Vagina (tissue), 2 donors: ENCODE measurements around the gene LTK. TPM values are rescaled to one million over a fixed set of nuclear protein-coding genes. Genes with fewer than 3 reads are reported as not detected.

ENCODE experiments used
- DNase-seq, 2 donors: peaks; one replicate each; pipeline ENCODE4 v3.0.0-alpha.2; 2017; ENCODE audit errors: extremely low spot score in 2 of 2
- H3K27ac ChIP-seq: fragments of 200-600 bp; sonication (generic); one replicate; pipeline ENCODE4 v1.5.1; 2019
- H3K27me3 ChIP-seq: fragments of 200-600 bp; sonication (generic); one replicate; pipeline ENCODE4 v1.5.1; 2019
- H3K36me3 ChIP-seq, 2 donors: fragments of 200-600 bp; sonication (generic); one replicate each; pipeline ENCODE4 v1.5.1; 2017 to 2019
- H3K4me1 ChIP-seq: fragments of 200-600 bp; sonication (generic); one replicate; pipeline ENCODE4 v1.5.1; 2019
- H3K4me3 ChIP-seq, 2 donors: fragments of 200-600 bp; sonication (generic); 1 replicate in 1 of 2; 2 replicates in 1 of 2; pipeline ENCODE4 v1.5.1; 2016 to 2019
- H3K9me3 ChIP-seq: fragments of 200-600 bp; sonication (generic); one replicate; pipeline ENCODE4 v1.5.1; 2019
- POLR2A ChIP-seq, 2 donors: fragments of 450-650 bp; IDR thresholded peaks; one replicate each; pipeline ENCODE4 v1.6.1; 2017; ENCODE audit warnings: antibody characterized with exemption in 2 of 2, mild to moderate bottlenecking in 2 of 2, moderate library complexity in 2 of 2
- POLR2AphosphoS5 ChIP-seq, 2 donors: sonication (generic); formaldehyde crosslinking; IDR thresholded peaks; one replicate each; pipeline ENCODE4 v1.9.0; 2017; ENCODE audit warnings: antibody characterized with exemption in 2 of 2, mild to moderate bottlenecking in 2 of 2, low read depth in 1 of 2; ENCODE audit not compliant: insufficient read depth in 1 of 2
- intact Hi-C: fragments of 100-400 bp; cut with DNase I; formaldehyde crosslinking; loops from one replicate; pipeline ENCODE4 v1.15.1; 2023
- total RNA-seq: library from RNA; depleted of rRNA; stranded (reverse); fragments of >200 nt; gene quantifications from one replicate; pipeline ENCODE4 v1.2.3, GENCODE V29; 2016
- TF ChIP-seq, protein P1 (sequence below), 3 experiments: fragments of 450-650 bp in 2 of 3; fragments of 200-600 bp in 1 of 3; sonication (generic) in 1 of 3; IDR thresholded peaks; one replicate each; pipeline ENCODE4 v1.5.1; 2017 to 2019; ENCODE audit warnings: antibody characterized with exemption in 3 of 3, mild to moderate bottlenecking in 2 of 3, moderate library complexity in 2 of 3

Gene LTK
- total RNA-seq, 1 donor from 2014 or later: 1.5 TPM

DNA sequence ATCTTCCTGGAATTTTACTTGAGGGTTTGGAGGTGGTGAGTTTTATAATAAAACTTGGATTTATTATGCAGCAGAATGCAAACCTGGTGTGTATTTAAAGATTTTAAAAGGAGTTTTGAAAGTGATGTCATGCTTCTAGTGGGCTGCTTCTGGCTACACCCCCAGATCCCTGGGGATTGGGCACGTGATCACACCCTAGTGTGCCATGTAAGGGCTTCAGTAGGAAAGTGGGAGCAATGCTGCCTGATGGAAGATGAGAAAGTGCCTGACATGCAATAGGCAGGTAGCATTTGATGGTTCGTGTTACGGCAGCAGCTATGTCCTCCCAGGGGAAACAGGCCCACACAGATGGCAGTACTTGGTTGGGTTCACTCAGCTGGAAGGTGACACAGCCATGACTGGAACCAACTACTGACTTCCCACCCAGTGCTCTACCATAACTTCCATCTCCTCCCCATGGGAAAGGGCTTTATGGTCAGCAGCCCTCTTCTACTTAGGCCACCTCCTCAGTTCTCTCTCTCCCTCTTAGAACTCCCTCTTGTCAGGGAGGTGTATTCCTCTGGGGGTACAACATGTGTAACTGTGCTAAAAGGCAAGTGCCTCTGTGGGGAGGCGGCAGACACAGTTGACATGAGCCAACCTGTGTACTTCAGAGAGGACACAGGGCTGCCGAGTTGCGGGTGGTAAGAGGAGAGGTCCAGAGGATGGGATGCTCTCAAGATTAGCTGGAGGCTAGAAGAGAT is 14.3 kb downstream of the LTK start:
- intact Hi-C loops: no loop called here
- no peak for DNase-seq
- no peaks in the 10 kb centered on the region for H3K9me3 ChIP-seq
- no peaks in the 10 kb centered on the region for H3K27me3 ChIP-seq
- H3K4me3 ChIP-seq: no peak overlapping the region
- peaks cover 40% of the 10 kb centered on the region for H3K4me1 ChIP-seq
- TF ChIP-seq POLR2AphosphoS5 (IDR thresholded peaks at IDR 0.05; ENCODE audit: insufficient read depth in 1 of 2, low read depth in 1 of 2) (no peak), POLR2A (IDR thresholded peaks at IDR 0.05) (no peak)
- no peak overlapping the region for H3K27ac ChIP-seq
- H3K36me3 ChIP-seq: no peaks in the 10 kb centered on the region

DNA sequence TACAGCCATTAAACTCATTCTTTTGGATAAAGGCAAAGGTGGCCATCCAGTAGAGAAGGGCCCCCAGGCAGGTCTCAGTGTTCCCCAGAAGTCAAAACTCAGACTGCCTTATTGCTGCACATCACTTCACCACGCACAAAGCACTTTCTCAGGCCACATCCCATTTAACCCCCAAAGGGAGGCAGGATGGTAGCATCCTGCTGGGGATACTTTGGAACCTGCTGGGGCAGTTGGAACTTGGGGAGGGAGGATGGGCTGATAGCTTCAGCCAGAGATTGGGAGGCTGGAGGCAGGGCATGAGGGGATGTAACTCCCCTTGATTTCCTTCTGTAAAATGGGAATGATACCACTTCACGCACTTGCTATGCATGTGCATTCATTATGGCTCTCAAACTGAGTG is 15.0 kb downstream of the LTK start:
- Histone ChIP-seq H3K9me3 (no peaks in the 10 kb centered on the region), H3K27ac (no peak overlapping the region), H3K27me3 (no peaks in the 10 kb centered on the region), H3K36me3 (no peaks in the 10 kb centered on the region), H3K4me3 (no peak overlapping the region), H3K4me1 (peaks cover 44% of the 10 kb centered on the region)
- intact Hi-C loops: no loop called here
- no peak for TF ChIP-seq POLR2AphosphoS5 (IDR thresholded peaks at IDR 0.05; ENCODE audit: insufficient read depth in 1 of 2, low read depth in 1 of 2)
- no peak for TF ChIP-seq POLR2A (IDR thresholded peaks at IDR 0.05)
- TF ChIP-seq, protein P1, sequence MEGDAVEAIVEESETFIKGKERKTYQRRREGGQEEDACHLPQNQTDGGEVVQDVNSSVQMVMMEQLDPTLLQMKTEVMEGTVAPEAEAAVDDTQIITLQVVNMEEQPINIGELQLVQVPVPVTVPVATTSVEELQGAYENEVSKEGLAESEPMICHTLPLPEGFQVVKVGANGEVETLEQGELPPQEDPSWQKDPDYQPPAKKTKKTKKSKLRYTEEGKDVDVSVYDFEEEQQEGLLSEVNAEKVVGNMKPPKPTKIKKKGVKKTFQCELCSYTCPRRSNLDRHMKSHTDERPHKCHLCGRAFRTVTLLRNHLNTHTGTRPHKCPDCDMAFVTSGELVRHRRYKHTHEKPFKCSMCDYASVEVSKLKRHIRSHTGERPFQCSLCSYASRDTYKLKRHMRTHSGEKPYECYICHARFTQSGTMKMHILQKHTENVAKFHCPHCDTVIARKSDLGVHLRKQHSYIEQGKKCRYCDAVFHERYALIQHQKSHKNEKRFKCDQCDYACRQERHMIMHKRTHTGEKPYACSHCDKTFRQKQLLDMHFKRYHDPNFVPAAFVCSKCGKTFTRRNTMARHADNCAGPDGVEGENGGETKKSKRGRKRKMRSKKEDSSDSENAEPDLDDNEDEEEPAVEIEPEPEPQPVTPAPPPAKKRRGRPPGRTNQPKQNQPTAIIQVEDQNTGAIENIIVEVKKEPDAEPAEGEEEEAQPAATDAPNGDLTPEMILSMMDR (IDR thresholded peaks at IDR 0.05): no peak
- no peak for DNase-seq

DNA sequence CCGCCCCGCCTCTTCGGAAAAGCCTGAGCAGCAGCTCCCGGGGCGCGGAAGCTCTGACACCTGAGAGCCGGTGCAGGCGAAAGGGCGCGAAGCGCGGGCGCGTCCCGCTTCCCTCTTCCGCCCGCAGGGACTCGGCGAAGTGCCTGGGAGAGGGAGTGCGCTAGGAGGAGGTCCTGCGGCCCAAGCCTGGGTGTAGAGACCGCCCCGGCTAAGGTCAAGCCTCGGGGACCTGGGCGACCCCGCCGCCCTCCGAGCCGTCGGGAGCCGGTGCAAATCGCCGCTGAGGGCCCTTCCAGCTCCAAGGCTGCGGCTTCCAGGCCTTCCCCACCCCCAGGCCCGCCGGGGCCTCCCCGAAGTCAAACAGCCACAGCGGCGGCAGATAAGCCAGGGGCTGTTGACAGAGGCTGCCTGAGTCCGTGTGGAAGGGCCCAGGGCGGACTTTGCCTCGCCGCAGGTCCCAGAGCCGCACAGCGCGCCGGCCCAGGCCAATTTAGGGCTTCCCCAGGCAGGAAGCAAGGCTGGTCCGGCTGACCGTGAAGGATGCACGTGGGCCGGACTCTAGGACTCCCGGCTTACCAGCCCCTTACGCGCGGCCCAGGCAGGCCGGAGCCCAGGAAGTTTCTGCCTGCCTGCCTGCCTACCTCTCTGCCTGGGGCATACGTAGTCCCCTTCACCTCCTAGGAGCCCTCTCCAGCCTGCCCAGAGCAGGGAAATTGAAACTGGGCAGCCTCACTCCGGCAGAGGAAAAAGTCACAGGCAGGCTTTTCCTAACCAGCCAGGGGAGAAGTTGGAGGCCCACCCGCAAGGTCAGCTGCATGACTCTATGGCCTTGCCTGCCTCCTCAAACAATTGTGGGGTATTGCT is 17.7 kb downstream of the LTK start:
- peaks cover 35% of the 10 kb centered on the region for H3K4me1 ChIP-seq
- intact Hi-C loops: no loop called here
- H3K9me3 ChIP-seq: no peaks in the 10 kb centered on the region
- TF ChIP-seq, protein P1 (IDR thresholded peaks at IDR 0.05): no peak
- DNase-seq: no peak
- peak overlapping the region in 1 of 2 donors; percentile 81 for H3K4me3 ChIP-seq
- no peaks in the 10 kb centered on the region for H3K36me3 ChIP-seq
- H3K27me3 ChIP-seq: no peaks in the 10 kb centered on the region
- H3K27ac ChIP-seq: no peak overlapping the region

DNA sequence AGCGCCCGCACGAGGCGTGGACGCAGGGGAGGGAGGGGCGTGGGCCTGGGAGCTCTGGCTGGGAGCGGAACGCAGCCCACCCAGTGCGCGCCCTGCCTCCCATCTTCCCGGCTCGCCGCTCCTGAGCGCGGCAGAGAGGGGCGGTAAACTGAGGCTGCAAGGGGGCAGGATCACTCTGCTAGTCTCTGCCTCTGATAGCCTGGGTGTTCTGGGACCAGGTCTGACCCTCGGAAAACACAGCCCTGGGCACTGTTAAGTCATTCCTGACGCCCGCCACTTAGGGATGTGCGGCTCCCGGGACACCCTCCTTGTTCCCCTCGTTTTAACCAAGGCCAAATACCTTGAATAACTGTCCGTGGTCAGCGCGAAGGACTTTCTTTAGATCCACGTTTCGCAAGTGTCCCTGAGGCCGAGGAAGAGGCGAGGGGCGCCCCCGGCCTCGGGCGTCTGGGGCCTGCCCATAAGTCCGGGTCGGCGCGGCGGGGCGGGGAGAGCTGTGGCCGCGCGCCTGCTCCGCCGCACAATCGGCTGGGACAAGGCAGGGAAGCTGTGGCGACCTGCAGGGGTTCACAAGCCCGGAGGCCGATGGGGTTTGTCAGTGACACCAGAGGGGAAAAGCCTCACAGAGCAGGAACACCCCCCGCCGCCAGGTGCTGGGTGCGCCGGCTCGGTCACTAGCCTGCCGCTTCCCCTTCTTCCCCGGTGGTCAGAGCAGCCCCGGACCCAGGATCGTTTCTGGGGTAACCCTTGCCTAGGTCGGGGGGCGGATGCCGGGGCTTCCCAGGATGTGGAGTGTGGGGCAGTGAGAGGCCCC is 18.5 kb downstream of the LTK start:
- intact Hi-C loops: no loop called here
- Histone ChIP-seq H3K36me3 (no peaks in the 10 kb centered on the region), H3K4me3 (peak overlapping the region; percentile 69 to 81), H3K9me3 (no peaks in the 10 kb centered on the region), H3K27ac (no peak overlapping the region), H3K4me1 (peaks cover 35% of the 10 kb centered on the region), H3K27me3 (no peaks in the 10 kb centered on the region)
- DNase-seq: no peak
- no peak for TF ChIP-seq POLR2A (IDR thresholded peaks at IDR 0.05)
- TF ChIP-seq, protein P1 (IDR thresholded peaks at IDR 0.05): no peak
- no peak for TF ChIP-seq POLR2AphosphoS5 (IDR thresholded peaks at IDR 0.05; ENCODE audit: insufficient read depth in 1 of 2, low read depth in 1 of 2)

DNA sequence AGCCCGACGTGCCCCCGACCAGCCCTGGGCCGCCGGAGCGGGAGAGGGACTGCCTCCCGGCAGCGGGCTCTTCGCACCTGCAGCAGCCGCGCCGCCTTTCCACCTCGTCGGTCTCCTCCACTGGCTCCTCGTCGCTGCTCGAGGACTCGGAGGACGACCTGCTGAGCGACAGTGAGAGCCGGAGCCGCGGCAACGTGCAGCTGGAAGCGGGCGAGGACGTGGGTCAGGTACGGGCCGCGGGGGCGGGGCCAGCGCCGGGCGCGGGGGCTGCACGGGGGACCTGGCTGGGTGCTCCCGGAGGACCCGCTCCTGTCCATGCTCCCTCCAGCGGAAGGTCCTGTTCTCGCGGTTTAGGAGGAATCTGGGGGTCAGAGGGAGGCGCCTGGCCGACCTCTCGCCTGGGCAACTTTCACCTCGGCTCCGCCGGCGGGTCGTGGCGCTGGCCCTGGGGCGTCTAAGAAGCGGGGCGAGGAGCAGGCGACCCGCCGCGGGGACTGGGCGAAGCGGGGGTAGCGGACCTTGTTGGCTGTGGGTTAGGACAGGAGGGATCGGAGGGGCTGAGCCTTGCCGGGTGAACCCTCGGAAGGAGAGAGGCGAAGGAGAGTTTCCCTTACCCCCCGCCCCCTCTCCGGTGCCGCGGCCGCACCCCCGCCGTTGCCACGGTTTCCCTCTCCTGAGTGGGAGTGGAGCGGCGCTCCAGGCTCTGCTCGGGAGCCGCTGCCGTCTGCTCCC is 19.3 kb downstream of the LTK start:
- TF ChIP-seq, protein P1 (IDR thresholded peaks at IDR 0.05): no peak
- no peak for DNase-seq
- peak overlapping the region; percentile 69 to 81 for H3K4me3 ChIP-seq
- H3K9me3 ChIP-seq: no peaks in the 10 kb centered on the region
- intact Hi-C loops: no loop called here
- H3K4me1 ChIP-seq: peaks cover 35% of the 10 kb centered on the region
- no peaks in the 10 kb centered on the region for H3K27me3 ChIP-seq
- H3K36me3 ChIP-seq: no peaks in the 10 kb centered on the region
- H3K27ac ChIP-seq: no peak overlapping the region
